Mucosa of stomach (tissue), 1 donor: ENCODE measurements around the gene EDIL3.
"Not testable (repeated sequence)": the region's sequence is repeated elsewhere in the genome, so short reads cannot be mapped to it uniquely, and the experiment has no call there.

Experiments used
- H3K27me3 ChIP-seq: one replicate; pipeline ENCODE4 v1.7.0; 2013; ENCODE audit warnings: mild to moderate bottlenecking, low read length; ENCODE audit not compliant: control insufficient read depth, insufficient read depth
- H3K36me3 ChIP-seq: one replicate; pipeline ENCODE4 v1.7.0; 2013; ENCODE audit warnings: low read length; ENCODE audit not compliant: control insufficient read depth, insufficient read depth
- H3K4me1 ChIP-seq: one replicate; pipeline ENCODE4 v1.7.0; 2013; ENCODE audit warnings: mild to moderate bottlenecking, low read length; ENCODE audit not compliant: control insufficient read depth, insufficient read depth
- H3K4me3 ChIP-seq: one replicate; pipeline ENCODE4 v1.7.0; 2013; ENCODE audit warnings: low read length
- H3K9ac ChIP-seq: one replicate; pipeline ENCODE4 v1.7.0; 2013; ENCODE audit warnings: mild to moderate bottlenecking, low read length, moderate library complexity
- H3K9me3 ChIP-seq: one replicate; pipeline ENCODE4 v1.7.0; 2013; ENCODE audit warnings: mild to moderate bottlenecking, low read length, moderate library complexity; ENCODE audit not compliant: control insufficient read depth
- donor health status: Pancreatic carcinoma.

EDIL3 gene

GRCh38 chr5:84202136-84202535, 182.5 kb downstream of the EDIL3 start:
- Histone ChIP-seq H3K4me3 (no peak overlapping the region), H3K36me3 (no peaks in the 10 kb centered on the region), H3K4me1 (no peaks in the 10 kb centered on the region), H3K9ac (no peak overlapping the region), H3K27me3 (no peaks in the 10 kb centered on the region), H3K9me3 (no peaks in the 10 kb centered on the region)

GRCh38 chr5:84197538-84197937, 187.1 kb downstream of the EDIL3 start:
- Histone ChIP-seq H3K27me3 (no peaks in the 10 kb centered on the region), H3K36me3 (no peaks in the 10 kb centered on the region), H3K4me1 (no peaks in the 10 kb centered on the region), H3K9me3 (no peaks in the 10 kb centered on the region), H3K4me3 (no peak overlapping the region), H3K9ac (no peak overlapping the region)

- no peaks in the 10 kb centered on the region for H3K36me3 ChIP-seq
- H3K4me3 ChIP-seq, result no peak overlapping the region
- no peaks in the 10 kb centered on the region for H3K27me3 ChIP-seq
- no peaks in the 10 kb centered on the region for H3K9me3 ChIP-seq
- H3K9ac ChIP-seq, result no peak overlapping the region
- no peaks in the 10 kb centered on the region for H3K4me1 ChIP-seq
Measured at GRCh38 chr5:84191281-84191680, 193.4 kb downstream of the EDIL3 start.

- H3K9ac ChIP-seq, result no peak overlapping the region
- H3K4me1 ChIP-seq, result no peaks in the 10 kb centered on the region
- no peaks in the 10 kb centered on the region for H3K36me3 ChIP-seq
- H3K4me3 ChIP-seq, result no peak overlapping the region
- no peaks in the 10 kb centered on the region for H3K9me3 ChIP-seq
- no peaks in the 10 kb centered on the region for H3K27me3 ChIP-seq
Measured at GRCh38 chr5:84184857-84185256, 199.8 kb downstream of the EDIL3 start.

GRCh38 chr5:84181093-84181492, 203.6 kb downstream of the EDIL3 start:
- Histone ChIP-seq H3K9me3 (no peaks in the 10 kb centered on the region), H3K4me1 (no peaks in the 10 kb centered on the region), H3K9ac (no peak overlapping the region), H3K4me3 (no peak overlapping the region), H3K27me3 (no peaks in the 10 kb centered on the region), H3K36me3 (no peaks in the 10 kb centered on the region)

- Histone ChIP-seq H3K4me1 (no peaks in the 10 kb centered on the region), H3K36me3 (no peaks in the 10 kb centered on the region), H3K9me3 (no peaks in the 10 kb centered on the region), H3K4me3 (no peak overlapping the region), H3K9ac (no peak overlapping the region), H3K27me3 (no peaks in the 10 kb centered on the region)
Measured at GRCh38 chr5:84168841-84169240, 215.8 kb downstream of the EDIL3 start.

GRCh38 chr5:84163671-84164070, 221.0 kb downstream of the EDIL3 start:
- no peaks in the 10 kb centered on the region for H3K27me3 ChIP-seq
- H3K9me3 ChIP-seq, result no peaks in the 10 kb centered on the region
- H3K4me3 ChIP-seq, result no peak overlapping the region
- H3K36me3 ChIP-seq, result no peaks in the 10 kb centered on the region
- H3K4me1 ChIP-seq, result no peaks in the 10 kb centered on the region
- no peak overlapping the region for H3K9ac ChIP-seq

GRCh38 chr5:84162695-84163094, 222.0 kb downstream of the EDIL3 start:
- H3K4me3 ChIP-seq, result no peak overlapping the region
- no peaks in the 10 kb centered on the region for H3K4me1 ChIP-seq
- H3K27me3 ChIP-seq, result no peaks in the 10 kb centered on the region
- no peak overlapping the region for H3K9ac ChIP-seq
- no peaks in the 10 kb centered on the region for H3K36me3 ChIP-seq
- no peaks in the 10 kb centered on the region for H3K9me3 ChIP-seq

- not testable (repeated sequence) for H3K36me3 ChIP-seq, H3K4me1 ChIP-seq, H3K27me3 ChIP-seq, H3K9ac ChIP-seq, H3K4me3 ChIP-seq, H3K9me3 ChIP-seq
Measured at GRCh38 chr5:84160650-84161049, 224.0 kb downstream of the EDIL3 start.

GRCh38 chr5:84149094-84149493, 235.6 kb downstream of the EDIL3 start:
- no peaks in the 10 kb centered on the region for H3K36me3 ChIP-seq
- no peaks in the 10 kb centered on the region for H3K27me3 ChIP-seq
- H3K9me3 ChIP-seq, result no peaks in the 10 kb centered on the region
- H3K9ac ChIP-seq, result no peak overlapping the region
- no peaks in the 10 kb centered on the region for H3K4me1 ChIP-seq
- no peak overlapping the region for H3K4me3 ChIP-seq

- H3K4me1 ChIP-seq, result no peaks in the 10 kb centered on the region
- no peak overlapping the region for H3K4me3 ChIP-seq
- no peaks in the 10 kb centered on the region for H3K27me3 ChIP-seq
- H3K9me3 ChIP-seq, result no peaks in the 10 kb centered on the region
- no peak overlapping the region for H3K9ac ChIP-seq
- H3K36me3 ChIP-seq, result no peaks in the 10 kb centered on the region
Measured at GRCh38 chr5:84148651-84149050, 236.0 kb downstream of the EDIL3 start.

- no peak overlapping the region for H3K9ac ChIP-seq
- no peaks in the 10 kb centered on the region for H3K27me3 ChIP-seq
- H3K4me1 ChIP-seq, result no peaks in the 10 kb centered on the region
- H3K4me3 ChIP-seq, result no peak overlapping the region
- H3K36me3 ChIP-seq, result no peaks in the 10 kb centered on the region
- no peaks in the 10 kb centered on the region for H3K9me3 ChIP-seq
Measured at GRCh38 chr5:84137541-84137940, 247.1 kb downstream of the EDIL3 start.

- H3K4me1 ChIP-seq, result no peaks in the 10 kb centered on the region
- no peaks in the 10 kb centered on the region for H3K9me3 ChIP-seq
- H3K4me3 ChIP-seq, result no peak overlapping the region
- no peaks in the 10 kb centered on the region for H3K27me3 ChIP-seq
- H3K9ac ChIP-seq, result no peak overlapping the region
- H3K36me3 ChIP-seq, result no peaks in the 10 kb centered on the region
Measured at GRCh38 chr5:84131372-84131771, 253.3 kb downstream of the EDIL3 start.
